D721Med (cell line): ENCODE measurements around the gene ALOX12B.

Experiments
- DNase-seq: peaks from one replicate; pipeline ENCODE4 v3.0.0; 2011; ENCODE audit warnings: low spot score; ENCODE audit not compliant: insufficient read length
- FAIRE-seq: peaks from 2 replicates; lab custom pipeline; 2011; peaks lifted over from hg19 to GRCh38; lab: Jason Lieb, UNC
- CTCF ChIP-seq: IDR thresholded peaks from 2 replicates; pipeline ENCODE4 v1.5.1; 2012; ENCODE audit warnings: mild to moderate bottlenecking, control low read depth; ENCODE audit not compliant: insufficient read depth; ENCODE audit errors: missing control alignments

ALOX12B gene

GRCh38 chr17:8056976-8057625 is 30.4 kb downstream of the ALOX12B start:
- TF ChIP-seq CTCF = no peak
- DNase-seq = no peak
- FAIRE-seq = no peak

GRCh38 chr17:8056232-8056975 is 31.1 kb downstream of the ALOX12B start:
- DNase-seq = no peak
- TF ChIP-seq CTCF = no peak
- peak; percentile 46 for FAIRE-seq

- DNase-seq (no peak), FAIRE-seq (no peak)
- TF ChIP-seq CTCF = no peak
These were observed 31.7 kb downstream of the ALOX12B start for GRCh38 chr17:8055851-8056231.

- DNase-seq (no peak), FAIRE-seq (no peak)
- TF ChIP-seq CTCF = no peak
These were observed 33.9 kb downstream of the ALOX12B start for GRCh38 chr17:8053600-8053999.

GRCh38 chr17:8052256-8053252 is 35.0 kb downstream of the ALOX12B start:
- TF ChIP-seq CTCF = no peak
- DNase-seq (no peak), FAIRE-seq (no peak)

- FAIRE-seq (no peak), DNase-seq (no peak)
- TF ChIP-seq CTCF = no peak
These were observed 35.7 kb downstream of the ALOX12B start for GRCh38 chr17:8051831-8052230.
